ENCODE data around the gene MEA1.

GRCh38 chr6:43001843-43002242, 11.9 kb downstream of the MEA1 start:
- TF ChIP-seq, protein P1, sequence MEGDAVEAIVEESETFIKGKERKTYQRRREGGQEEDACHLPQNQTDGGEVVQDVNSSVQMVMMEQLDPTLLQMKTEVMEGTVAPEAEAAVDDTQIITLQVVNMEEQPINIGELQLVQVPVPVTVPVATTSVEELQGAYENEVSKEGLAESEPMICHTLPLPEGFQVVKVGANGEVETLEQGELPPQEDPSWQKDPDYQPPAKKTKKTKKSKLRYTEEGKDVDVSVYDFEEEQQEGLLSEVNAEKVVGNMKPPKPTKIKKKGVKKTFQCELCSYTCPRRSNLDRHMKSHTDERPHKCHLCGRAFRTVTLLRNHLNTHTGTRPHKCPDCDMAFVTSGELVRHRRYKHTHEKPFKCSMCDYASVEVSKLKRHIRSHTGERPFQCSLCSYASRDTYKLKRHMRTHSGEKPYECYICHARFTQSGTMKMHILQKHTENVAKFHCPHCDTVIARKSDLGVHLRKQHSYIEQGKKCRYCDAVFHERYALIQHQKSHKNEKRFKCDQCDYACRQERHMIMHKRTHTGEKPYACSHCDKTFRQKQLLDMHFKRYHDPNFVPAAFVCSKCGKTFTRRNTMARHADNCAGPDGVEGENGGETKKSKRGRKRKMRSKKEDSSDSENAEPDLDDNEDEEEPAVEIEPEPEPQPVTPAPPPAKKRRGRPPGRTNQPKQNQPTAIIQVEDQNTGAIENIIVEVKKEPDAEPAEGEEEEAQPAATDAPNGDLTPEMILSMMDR (IDR thresholded peaks at IDR 0.05): no peak
- TF ChIP-seq POLR2A (IDR thresholded peaks at IDR 0.05): no peak
- TF ChIP-seq POLR2AphosphoS5 (IDR thresholded peaks at IDR 0.05): no peak

Measured in breast epithelium (tissue), 3 donors.